Esophagus (tissue), 2 donors: ENCODE measurements around the gene STX10. TPM values are rescaled to one million over a fixed set of nuclear protein-coding genes. Genes with fewer than 3 reads are reported as not detected.

Experiments used
- H3K27ac ChIP-seq, 2 donors: one replicate each; pipeline ENCODE4 v1.5.1; 2013; ENCODE audit warnings: low read depth in 2 of 2, mild to moderate bottlenecking in 2 of 2, inconsistent platforms in 1 of 2, low read length in 1 of 2, moderate library complexity in 1 of 2
- H3K27me3 ChIP-seq, 2 donors: one replicate each; pipeline ENCODE4 v1.6.1; 2013; ENCODE audit warnings: low read length in 2 of 2, control low read depth in 1 of 2, mild to moderate bottlenecking in 1 of 2; ENCODE audit not compliant: insufficient read depth in 2 of 2, control insufficient read depth in 1 of 2
- H3K36me3 ChIP-seq, 2 donors: one replicate each; pipeline ENCODE4 v1.6.1; 2013; ENCODE audit warnings: low read length in 1 of 2; ENCODE audit not compliant: control insufficient read depth in 2 of 2, insufficient read depth in 2 of 2
- H3K4me1 ChIP-seq, 2 donors: one replicate each; pipeline ENCODE4 v1.6.1; 2013; ENCODE audit warnings: low read length in 1 of 2; ENCODE audit not compliant: control insufficient read depth in 2 of 2, insufficient read depth in 2 of 2
- H3K4me3 ChIP-seq, 2 donors: one replicate each; pipeline ENCODE4 v1.5.1; 2013; ENCODE audit warnings: low read length in 2 of 2, mild to moderate bottlenecking in 2 of 2, low read depth in 1 of 2, moderate library complexity in 1 of 2
- H3K9me3 ChIP-seq, 2 donors: one replicate each; pipeline ENCODE4 v1.6.1; 2013; ENCODE audit warnings: mild to moderate bottlenecking in 2 of 2, low read depth in 1 of 2, low read length in 1 of 2, moderate library complexity in 1 of 2; ENCODE audit not compliant: control insufficient read depth in 2 of 2, insufficient read depth in 1 of 2
- WGBS, 2 donors: extraction: QIAGEN DNeasy Blood & Tissue Kit; methylation state at CpG; one replicate each; pipeline ENCODE4 v1.1.7; 2013; 5-methylcytosine and 5-hydroxymethylcytosine counted together
- polyA plus RNA-seq, 2 donors: library from polyadenylated mRNA; stranded (reverse); fragments of 200-250 nt; gene quantifications; one replicate each; pipeline ENCODE4 v1.2.3, GENCODE V29; 2013
- donor health status: healthy with polysubstance abuse.
- donor health status: Bipolar disorder and iron deficiency.

STX10 gene
- polyA plus RNA-seq, 2 donors: 75.1 to 76.0 TPM

- Histone ChIP-seq H3K27ac (no peak overlapping the region), H3K36me3 (peaks cover 7 to 28% of the 10 kb centered on the region in 2 donors)
- WGBS, 2 donors: 77% methylated on average over 8 of the region's 8 CpGs
These were observed 17.5 kb downstream of the STX10 start for GRCh38 chr19:13132471-13133180.

GRCh38 chr19:13130886-13131490 lies 19.2 kb downstream of the STX10 start:
- peaks cover 0 to 5% of the 10 kb centered on the region in 2 donors for H3K4me1 ChIP-seq
- H3K4me3 ChIP-seq: no peak overlapping the region
- no peaks in the 10 kb centered on the region for H3K27me3 ChIP-seq
- H3K9me3 ChIP-seq: no peaks in the 10 kb centered on the region
- no peak overlapping the region for H3K27ac ChIP-seq
- 83 to 96% methylated on average over 3 of the region's 3 CpGs for WGBS, 2 donors
- H3K36me3 ChIP-seq: peaks cover 8 to 18% of the 10 kb centered on the region in 2 donors

More at GRCh38 chr19:13132471-13133180, 17.5 kb downstream of the STX10 start:
- Histone ChIP-seq H3K9me3 (no peaks in the 10 kb centered on the region), H3K27me3 (no peaks in the 10 kb centered on the region), H3K4me1 (peaks cover 0 to 2% of the 10 kb centered on the region in 2 donors), H3K4me3 (no peak overlapping the region)

DNA sequence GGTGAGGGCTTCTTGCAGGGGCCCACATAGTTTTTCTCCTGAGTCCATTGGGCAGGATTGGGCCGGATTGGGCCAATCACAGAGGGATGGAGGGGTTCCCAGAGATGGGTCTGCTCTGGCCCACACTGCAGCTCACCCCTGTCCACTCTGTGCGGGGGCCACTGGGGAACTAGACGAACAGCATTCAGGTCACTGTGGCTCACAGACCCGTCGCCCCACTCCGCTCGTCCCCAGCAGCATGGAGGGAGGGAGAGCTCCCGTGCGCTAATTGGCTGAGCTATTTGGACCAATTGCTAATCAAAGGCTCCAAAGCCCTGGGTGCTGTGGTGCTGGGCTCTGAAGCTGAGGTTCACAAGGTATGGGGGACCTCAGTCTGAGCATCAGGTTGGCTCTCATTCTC lies 20.8 kb downstream of the STX10 start:
- Histone ChIP-seq H3K27me3 (no peaks in the 10 kb centered on the region), H3K9me3 (no peaks in the 10 kb centered on the region), H3K27ac (no peak overlapping the region), H3K36me3 (peaks cover 3 to 6% of the 10 kb centered on the region in 2 donors), H3K4me3 (no peak overlapping the region), H3K4me1 (peaks cover 0 to 5% of the 10 kb centered on the region in 2 donors)
- 94% methylated on average over 9 of the region's 9 CpGs for whole genome bisulfite sequencing, 2 donors

DNA sequence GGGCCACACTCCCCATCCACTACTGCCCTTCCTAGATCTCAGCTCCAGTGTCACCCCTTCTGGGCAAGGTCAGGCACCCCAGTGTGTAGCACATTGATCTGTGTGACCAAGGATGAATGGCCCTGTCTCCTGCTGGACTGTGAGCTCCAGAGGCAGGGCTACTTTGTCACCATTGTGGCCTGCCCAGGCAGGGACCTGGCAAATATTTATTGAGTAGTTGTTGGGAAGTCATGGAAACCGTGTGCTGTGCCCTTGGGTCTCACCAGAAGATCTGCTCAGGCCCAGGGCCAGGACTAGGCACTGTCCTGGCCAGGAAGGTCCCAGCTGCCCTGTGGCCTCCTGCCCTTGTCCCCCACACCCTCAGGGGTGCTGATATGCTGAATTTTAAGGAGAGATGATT lies 21.6 kb downstream of the STX10 start:
- 50 to 51% methylated on average over 1 of the region's 1 CpG for WGBS, 2 donors
- H3K27me3 ChIP-seq: no peaks in the 10 kb centered on the region
- H3K27ac ChIP-seq: no peak overlapping the region
- H3K4me3 ChIP-seq: no peak overlapping the region
- no peaks in the 10 kb centered on the region for H3K9me3 ChIP-seq
- H3K36me3 ChIP-seq: peaks cover 3 to 6% of the 10 kb centered on the region in 2 donors
- peaks cover 0 to 5% of the 10 kb centered on the region in 2 donors for H3K4me1 ChIP-seq

GRCh38 chr19:13127811-13128575 lies 22.2 kb downstream of the STX10 start:
- Histone ChIP-seq H3K4me3 (no peak overlapping the region), H3K36me3 (peaks cover 3 to 6% of the 10 kb centered on the region in 2 donors), H3K9me3 (no peaks in the 10 kb centered on the region), H3K4me1 (peaks cover 0 to 5% of the 10 kb centered on the region in 2 donors), H3K27me3 (no peaks in the 10 kb centered on the region), H3K27ac (no peak overlapping the region)
- 89% methylated on average over 6 of the region's 6 CpGs for WGBS, 2 donors

DNA sequence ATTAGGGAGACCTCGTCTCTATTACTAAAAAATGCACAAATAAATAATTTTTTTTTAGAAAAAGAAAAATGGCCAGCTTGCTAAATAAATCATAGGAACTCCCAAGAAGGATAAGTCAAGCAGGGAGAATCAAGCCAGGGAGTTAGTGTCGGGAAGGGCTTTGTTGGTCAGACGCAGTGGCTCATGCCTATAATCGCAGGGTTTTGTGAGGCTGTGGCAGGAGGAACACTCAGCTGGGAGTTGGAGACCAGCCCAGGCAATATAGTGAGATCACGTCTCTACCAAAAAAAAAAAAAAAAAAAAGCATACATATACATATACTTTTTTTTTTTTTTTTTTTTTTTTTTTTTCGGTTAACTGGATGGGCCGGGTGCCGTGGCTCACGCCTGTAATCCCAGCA lies 23.1 kb downstream of the STX10 start:
- H3K27ac ChIP-seq: no peak overlapping the region
- H3K9me3 ChIP-seq: no peaks in the 10 kb centered on the region
- 80 to 93% methylated on average over 8 to 9 of the region's 9 CpGs for WGBS, 2 donors
- H3K27me3 ChIP-seq: no peaks in the 10 kb centered on the region
- H3K4me3 ChIP-seq: no peak overlapping the region
- peaks cover 3 to 6% of the 10 kb centered on the region in 2 donors for H3K36me3 ChIP-seq
- peaks cover 0 to 5% of the 10 kb centered on the region in 2 donors for H3K4me1 ChIP-seq

DNA sequence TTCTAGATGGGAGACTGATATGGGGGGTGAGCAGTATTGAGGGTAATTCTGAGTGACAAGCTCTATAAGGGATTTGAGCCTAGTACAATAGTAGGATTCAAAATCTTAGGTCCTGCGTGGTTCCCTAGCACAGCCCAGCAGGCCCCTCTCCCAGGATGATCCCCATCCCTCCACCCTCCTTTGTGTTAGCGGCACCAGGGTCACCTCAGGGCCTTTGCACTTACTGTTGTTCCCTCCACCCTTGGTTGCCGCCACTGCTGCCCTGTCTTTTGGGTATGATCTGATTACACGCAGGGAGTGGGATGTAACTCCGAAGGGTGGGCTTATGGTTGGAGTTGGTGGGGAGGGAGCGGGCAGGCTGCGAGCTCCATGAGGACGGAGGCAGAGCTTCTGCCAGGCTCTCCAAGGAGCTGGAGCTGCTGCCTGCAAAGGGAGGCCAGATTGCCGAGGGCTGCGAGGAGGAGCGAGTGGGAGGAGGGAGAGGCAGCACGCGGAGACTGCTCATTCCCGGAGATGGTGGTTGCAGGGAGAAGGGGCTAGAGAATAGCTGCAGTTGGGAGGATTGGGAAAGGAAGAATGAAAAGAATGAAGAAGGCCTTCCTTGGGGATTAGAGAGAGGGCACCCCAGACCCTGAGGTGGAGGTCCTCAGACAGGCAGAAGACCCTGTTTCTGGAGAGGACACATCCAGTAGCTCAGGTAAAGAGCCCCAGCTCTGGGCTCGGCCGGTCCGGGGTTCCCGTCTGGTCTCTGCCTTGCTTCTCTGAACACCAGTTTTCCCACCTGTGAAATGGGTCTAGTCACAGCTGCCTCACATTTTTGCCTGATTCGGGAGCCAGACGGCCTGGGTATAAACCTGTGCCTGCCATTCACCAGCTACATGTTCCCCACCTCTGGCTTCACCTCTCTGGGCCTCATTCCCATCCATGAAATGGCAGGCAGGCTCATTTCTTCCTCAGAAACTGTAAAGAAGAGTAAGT lies 26.9 kb downstream of the STX10 start:
- 91 to 93% methylated on average over 20 of the region's 20 CpGs for WGBS, 2 donors

DNA sequence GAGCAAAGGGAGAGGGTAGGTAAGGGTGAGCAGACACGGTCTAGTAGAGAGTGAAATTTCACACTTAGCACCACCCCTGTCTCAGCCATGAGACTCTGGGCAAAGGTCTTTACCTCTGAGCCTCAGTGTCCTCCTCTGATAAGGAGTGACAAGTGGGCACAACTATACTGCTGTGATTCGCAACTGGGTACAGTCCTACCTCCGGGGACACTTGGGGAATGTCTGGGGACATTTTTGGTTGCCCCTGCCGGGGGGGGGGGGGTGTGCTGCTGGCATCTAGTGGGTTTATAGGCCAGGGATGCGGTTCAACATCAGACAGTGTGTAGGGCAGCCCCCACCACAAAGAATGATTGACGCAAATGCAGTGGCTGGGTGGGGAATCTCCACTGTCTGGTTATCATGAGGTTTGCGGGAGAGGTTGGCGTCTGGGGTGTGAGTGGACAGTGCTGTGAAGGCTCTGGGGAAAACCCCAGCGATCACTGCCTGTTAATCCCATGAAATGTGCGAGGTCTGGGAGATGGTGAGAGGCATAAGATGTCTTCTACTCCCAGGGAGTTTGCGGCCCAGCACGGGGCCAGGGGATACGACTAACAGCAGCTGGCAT lies 27.8 kb downstream of the STX10 start:
- H3K36me3 ChIP-seq: peaks cover 3 to 9% of the 10 kb centered on the region in 2 donors
- no peaks in the 10 kb centered on the region for H3K27me3 ChIP-seq
- H3K9me3 ChIP-seq: no peaks in the 10 kb centered on the region
- WGBS, 2 donors: 75 to 78% methylated on average over 13 of the region's 13 CpGs
- peaks cover 8 to 11% of the 10 kb centered on the region in 2 donors for H3K4me1 ChIP-seq
- H3K4me3 ChIP-seq: no peak overlapping the region
- no peak overlapping the region for H3K27ac ChIP-seq

More for the DNA sequence above, 26.9 kb downstream of the STX10 start:
- H3K4me3 ChIP-seq: no peak overlapping the region
- H3K9me3 ChIP-seq: no peaks in the 10 kb centered on the region
- peaks cover 8 to 11% of the 10 kb centered on the region in 2 donors for H3K4me1 ChIP-seq
- no peak overlapping the region for H3K27ac ChIP-seq
- no peaks in the 10 kb centered on the region for H3K27me3 ChIP-seq
- H3K36me3 ChIP-seq: peaks cover 3 to 9% of the 10 kb centered on the region in 2 donors
